T-cell (primary cell): ENCODE measurements around the gene ELK4. TPM values are rescaled to one million over a fixed set of nuclear protein-coding genes. Genes with fewer than 3 reads are reported as not detected.

ENCODE experiments used
- ATAC-seq, 4 experiments: fragments of 200-7000 bp in 3 of 4; fragments of 150-1000 bp in 1 of 4; cut with Tn5 transposase; replicated peaks in 1 of 4; 1 replicate in 3 of 4; 2 replicates in 1 of 4; pipeline ENCODE4 v1.10.0; 2021; ENCODE audit warnings: moderate library complexity in 3 of 4, mild to moderate bottlenecking in 2 of 4, moderate number of reproducible peaks in 1 of 4
- CTCF ChIA-PET, 2 donors: fragments of 300-600 bp; sonication (Branson Sonifier 250); formaldehyde crosslinking; loops; one replicate each; lab custom pipeline; 2022; ENCODE audit warnings: antibody characterized with exemption in 2 of 2; lab: Charles Lee
- POLR2A ChIA-PET, 2 donors: fragments of 300-600 bp; sonication (Branson Sonifier 250); formaldehyde crosslinking; loops; one replicate each; lab custom pipeline; 2022; ENCODE audit warnings: antibody characterized with exemption in 2 of 2; lab: Charles Lee
- DNase-seq, 35 experiments: peaks; one replicate each; pipeline versions ENCODE4 v3.0.0 to v3.0.0-alpha.2; 2013 to 2023
- H3K27ac ChIP-seq: one replicate; pipeline ENCODE4 v1.5.1; 2013; ENCODE audit warnings: low read length
- H3K27me3 ChIP-seq, 2 experiments: replicated peaks in 1 of 2; 1 replicate in 1 of 2; 2 replicates in 1 of 2; pipeline versions ENCODE4 v1.6.1 to v1.7.0; 2013; ENCODE audit warnings: low read length in 1 of 2, mixed read lengths in 1 of 2; ENCODE audit not compliant: control insufficient read depth in 2 of 2, insufficient read depth in 2 of 2; ENCODE audit errors: extremely low read depth in 1 of 2
- H3K36me3 ChIP-seq, 2 donors: 1 replicate in 1 of 2; 2 replicates in 1 of 2; pipeline versions ENCODE4 v1.6.1 to v1.7.0; 2013; ENCODE audit warnings: low read length in 1 of 2; ENCODE audit not compliant: control insufficient read depth in 2 of 2, insufficient read depth in 1 of 2; ENCODE audit errors: extremely low read depth in 1 of 2
- H3K4me1 ChIP-seq, 2 experiments: 1 replicate in 1 of 2; 2 replicates in 1 of 2; pipeline versions ENCODE4 v1.6.1 to v1.7.0; 2013; ENCODE audit warnings: low read length in 2 of 2, mixed read lengths in 1 of 2; ENCODE audit not compliant: insufficient read depth in 2 of 2, control insufficient read depth in 1 of 2; ENCODE audit errors: extremely low read depth in 1 of 2
- H3K4me3 ChIP-seq, 2 donors: 1 replicate in 1 of 2; 2 replicates in 1 of 2; pipeline versions ENCODE4 v1.5.1 to v1.7.0; 2013; ENCODE audit warnings: mild to moderate bottlenecking in 2 of 2, low read length in 1 of 2, moderate library complexity in 1 of 2; ENCODE audit not compliant: control insufficient read depth in 1 of 2; ENCODE audit errors: extremely low read depth in 1 of 2
- H3K9me3 ChIP-seq: 2 replicates; pipeline ENCODE4 v1.7.0; 2013
- H3K27ac Mint-ChIP-seq, 2 donors: one replicate each; pipeline ENCODE4 v1.8.0; 2020 to 2021; ENCODE audit warnings: mild to moderate bottlenecking in 2 of 2, mixed read lengths in 2 of 2
- H3K27me3 Mint-ChIP-seq, 2 donors: one replicate each; pipeline ENCODE4 v1.8.0; 2021 to 2022; ENCODE audit warnings: mixed read lengths in 2 of 2
- H3K36me3 Mint-ChIP-seq: one replicate; pipeline ENCODE4 v1.8.0; 2021; ENCODE audit warnings: mixed read lengths
- H3K4me1 Mint-ChIP-seq, 3 donors: one replicate each; pipeline ENCODE4 v1.8.0; 2020 to 2022; ENCODE audit warnings: mixed read lengths in 3 of 3, mild to moderate bottlenecking in 1 of 3
- H3K4me3 Mint-ChIP-seq, 3 donors: one replicate each; pipeline ENCODE4 v1.8.0; 2020 to 2022; ENCODE audit warnings: mild to moderate bottlenecking in 3 of 3, mixed read lengths in 3 of 3, moderate library complexity in 3 of 3
- H3K9me3 Mint-ChIP-seq, 3 donors: one replicate each; pipeline ENCODE4 v1.8.0; 2020 to 2022; ENCODE audit warnings: mixed read lengths in 3 of 3
- WGBS: methylation state at CpG from one replicate; pipeline ENCODE4 v1.1.5; 2013; ENCODE audit warnings: missing lambda C conversion rate; ENCODE audit not compliant: insufficient coverage; 5-methylcytosine and 5-hydroxymethylcytosine counted together
- total RNA-seq, 35 experiments: library from RNA in 6 of 35; stranded (reverse) in 6 of 35; fragments of 120-200 nt in 1 of 35; gene quantifications; one replicate each; pipeline versions ENCODE4 v1.2.1 to v1.2.4 and lab custom pipeline; 2013 to 2026

The ELK4 gene
- total RNA-seq, 5 donors from 2014 or later (not counting 1 experiment from before 2014, with no cell fraction given), result 131 to 185 (median 173) TPM

DNA sequence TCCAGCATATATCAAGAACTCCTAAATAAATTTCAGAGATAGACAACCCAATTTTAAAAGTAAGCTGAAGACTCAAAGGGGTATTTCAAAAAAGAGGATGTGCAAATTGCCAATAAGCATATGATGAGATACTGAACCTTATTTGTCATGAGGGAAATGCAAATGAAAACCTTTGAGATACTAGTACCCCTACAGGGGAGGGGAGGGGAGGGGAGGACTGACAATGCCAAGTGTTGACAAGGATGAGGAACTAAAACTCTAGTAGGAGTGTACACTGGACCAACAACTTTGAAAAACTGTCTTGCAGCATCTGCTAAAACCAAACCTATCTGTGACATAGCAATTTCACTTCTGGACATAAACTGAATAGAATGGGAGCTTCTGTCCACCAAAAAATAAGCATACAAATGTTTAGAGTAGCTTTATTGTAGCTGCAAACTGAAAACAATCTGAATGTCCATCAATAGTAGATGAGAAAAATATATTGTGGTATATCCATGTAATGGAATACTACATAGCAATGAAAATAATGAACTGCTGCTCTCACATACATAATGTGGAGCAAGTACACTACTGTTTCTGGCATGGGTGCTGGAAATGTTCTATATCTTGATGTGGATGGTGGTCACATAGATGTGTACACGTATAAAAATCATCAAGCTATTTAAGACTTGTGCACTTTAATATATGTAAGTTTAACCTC lies 70.2 kb downstream of the ELK4 start:
- Mint-ChIP-seq H3K27ac (no peak overlapping the region), H3K27me3 (peaks cover 50 to 51% of the 10 kb centered on the region in 2 donors), H3K36me3 (no peaks in the 10 kb centered on the region), H3K9me3 (peaks cover 0 to 13% (median 10%) of the 10 kb centered on the region in 3 donors), H3K4me3 (no peak overlapping the region), H3K4me1 (no peaks in the 10 kb centered on the region)
- Histone ChIP-seq H3K36me3 (no peaks in the 10 kb centered on the region), H3K27ac (no peak overlapping the region), H3K27me3 (peaks cover 2 to 19% of the 10 kb centered on the region in 2 experiments), H3K4me3 (no peak overlapping the region), H3K4me1 (no peaks in the 10 kb centered on the region), H3K9me3 (no peaks in the 10 kb centered on the region)
- ATAC-seq, result no peak
- ChIA-PET POLR2A (no interaction called here), CTCF (interaction anchor here in 1 of 2 donors (1.0 kb wide), 1 partner anchor 1680 kb away, joined by 3 read pairs; no protein-coding TSS in a partner anchor)
- DNase-seq, result no peak
- WGBS, result no CpG with 5 or more reads among the region's 1 CpG

Other genes starting within 250 kb of the ELK4 start
- under 1 TPM in 2 of 5 donors, not detected in 3; 0.69 to 0.98 TPM for gene LEMD1, start 210.0 kb downstream of the ELK4 start, total RNA-seq
- gene BLACAT1, start 176.0 kb downstream of the ELK4 start, total RNA-seq, result under 1 TPM in 3 of 5 donors, not detected in 2; 0.16 to 0.60 (median 0.30) TPM
- gene CDK18, start 127.3 kb downstream of the ELK4 start, total RNA-seq, result 1 to 10 TPM; 1.7 to 4.6 (median 2.1) TPM
- gene SLC45A3, start 48.5 kb upstream of the ELK4 start, total RNA-seq, result 1 to 10 TPM in 2 of 5 donors, under 1 TPM in 3; 0.35 to 2.1 (median 0.75) TPM
- gene NUCKS1, start 118.2 kb upstream of the ELK4 start, total RNA-seq, result 100 to 1,000 TPM in 1 of 5 donors, 10 to 100 TPM in 4; 84.0 to 101 (median 94.6) TPM
- 10 to 100 TPM; 32.5 to 64.6 (median 46.8) TPM for gene RAB29, start 143.5 kb upstream of the ELK4 start, total RNA-seq
- gene SLC41A1, start 181.2 kb upstream of the ELK4 start, total RNA-seq, result 10 to 100 TPM; 23.5 to 31.3 (median 27.4) TPM
- gene PM20D1, start 218.1 kb upstream of the ELK4 start, total RNA-seq, result 1 to 10 TPM in 4 of 5 donors, under 1 TPM in 1; 0.93 to 2.3 (median 1.3) TPM